Activated B cell treated with CpG ODN at 0.5 μM for 24 hours (primary cell): ENCODE measurements around the gene RPAP2. TPM values are rescaled to one million over a fixed set of nuclear protein-coding genes. Genes with fewer than 3 reads are reported as not detected.
"Not testable (repeated sequence)": the region's sequence is repeated elsewhere in the genome, so short reads cannot be mapped to it uniquely, and the experiment has no call there.

Experiments
- ATAC-seq: fragments of 200-7000 bp; cut with Tn5 transposase; one replicate; pipeline ENCODE4 v1.10.0; 2021; ENCODE audit warnings: low read depth, mild to moderate bottlenecking, moderate library complexity
- CTCF ChIA-PET: fragments of 350-600 bp; sonication (Branson Sonifier 250); formaldehyde crosslinking; loops from one replicate; lab custom pipeline; 2021; ENCODE audit warnings: antibody characterized with exemption; lab: Charles Lee
- POLR2A ChIA-PET: fragments of 350-600 bp; sonication (Branson Sonifier 250); formaldehyde crosslinking; loops from one replicate; lab custom pipeline; 2021; ENCODE audit warnings: antibody characterized with exemption; lab: Charles Lee
- DNase-seq: peaks from one replicate; pipeline ENCODE4 v3.0.0; 2022
- H3K27ac Mint-ChIP-seq: one replicate; pipeline ENCODE4 v1.8.0; 2020; ENCODE audit warnings: mixed read lengths
- H3K27me3 Mint-ChIP-seq: one replicate; pipeline ENCODE4 v1.8.0; 2021; ENCODE audit warnings: mixed read lengths
- H3K36me3 Mint-ChIP-seq: one replicate; pipeline ENCODE4 v1.8.0; 2021; ENCODE audit warnings: low read depth, mixed read lengths
- H3K4me1 Mint-ChIP-seq: one replicate; pipeline ENCODE4 v1.8.0; 2021; ENCODE audit warnings: mixed read lengths
- H3K4me3 Mint-ChIP-seq: one replicate; pipeline ENCODE4 v1.8.0; 2020; ENCODE audit warnings: mild to moderate bottlenecking, mixed read lengths
- H3K9me3 Mint-ChIP-seq: one replicate; pipeline ENCODE4 v1.8.0; 2020; ENCODE audit warnings: mixed read lengths
- CTCF ChIP-seq: fragments of 200-600 bp; IDR thresholded peaks from one replicate; pipeline ENCODE4 v1.8.0; 2022; ENCODE audit warnings: antibody characterized with exemption, mild to moderate bottlenecking
- intact Hi-C: fragments of 100-400 bp; cut with micrococcal nuclease; formaldehyde crosslinking; loops from one replicate; pipeline ENCODE4 v1.15.1; 2024
- total RNA-seq: library from RNA; stranded (reverse); gene quantifications from 2 replicates; pipeline ENCODE4 v1.2.3, GENCODE V29; 2022

The RPAP2 gene
- total RNA-seq, 1 donor from 2014 or later, result 31.7 TPM

GRCh38 chr1:92352856-92353255 is 54.0 kb downstream of the RPAP2 start:
- Mint-ChIP-seq H3K4me1 (no peaks in the 10 kb centered on the region), H3K27me3 (no peaks in the 10 kb centered on the region), H3K36me3 (peaks cover 48% of the 10 kb centered on the region), H3K4me3 (no peak overlapping the region), H3K27ac (no peak overlapping the region), H3K9me3 (peaks cover 6% of the 10 kb centered on the region)
- ChIA-PET CTCF (no interaction called here), POLR2A (no interaction called here)
- no peak for TF ChIP-seq CTCF
- no peak for DNase-seq
- intact Hi-C loops, result no loop called here
- no peak for ATAC-seq

GRCh38 chr1:92354259-92354658 is 55.4 kb downstream of the RPAP2 start:
- Mint-ChIP-seq H3K4me1 (no peaks in the 10 kb centered on the region), H3K27ac (no peak overlapping the region), H3K27me3 (no peaks in the 10 kb centered on the region), H3K9me3 (peaks cover 6% of the 10 kb centered on the region), H3K36me3 (peaks cover 49% of the 10 kb centered on the region), H3K4me3 (no peak overlapping the region)
- ChIA-PET CTCF (no interaction called here), POLR2A (no interaction called here)
- no peak for DNase-seq
- intact Hi-C loops, result no loop called here
- ATAC-seq, result no peak
- no peak for TF ChIP-seq CTCF

GRCh38 chr1:92356956-92357355 is 58.1 kb downstream of the RPAP2 start:
- CTCF ChIA-PET, result no interaction called here
- peaks cover 3% of the 10 kb centered on the region for H3K9me3 Mint-ChIP-seq
- H3K27me3 Mint-ChIP-seq, result no peaks in the 10 kb centered on the region
- H3K4me1 Mint-ChIP-seq, result no peaks in the 10 kb centered on the region
- H3K4me3 Mint-ChIP-seq, result no peak overlapping the region
- DNase-seq (no peak), ATAC-seq (no peak)
- H3K36me3 Mint-ChIP-seq, result peaks cover 55% of the 10 kb centered on the region
- no peak for TF ChIP-seq CTCF
- POLR2A ChIA-PET, result no interaction called here
- intact Hi-C loops, result no loop called here
- H3K27ac Mint-ChIP-seq, result no peak overlapping the region

GRCh38 chr1:92359382-92359781 is 60.5 kb downstream of the RPAP2 start:
- H3K9me3 Mint-ChIP-seq, POLR2A ChIA-PET, H3K27me3 Mint-ChIP-seq, DNase-seq, H3K27ac Mint-ChIP-seq, H3K4me3 Mint-ChIP-seq, CTCF ChIA-PET, intact Hi-C loops, H3K4me1 Mint-ChIP-seq, ATAC-seq: not testable (repeated sequence)
- peaks cover 42% of the 10 kb centered on the region for H3K36me3 Mint-ChIP-seq

GRCh38 chr1:92359986-92360385 is 61.1 kb downstream of the RPAP2 start:
- DNase-seq (no peak), ATAC-seq (no peak)
- ChIA-PET POLR2A (no interaction called here), CTCF (no interaction called here)
- H3K4me3 Mint-ChIP-seq, result no peak overlapping the region
- intact Hi-C loops, result no loop called here
- H3K27ac Mint-ChIP-seq, result no peak overlapping the region
- peaks cover 48% of the 10 kb centered on the region for H3K36me3 Mint-ChIP-seq
- H3K9me3 Mint-ChIP-seq, result no peaks in the 10 kb centered on the region
- TF ChIP-seq CTCF, result no peak
- H3K4me1 Mint-ChIP-seq, result no peaks in the 10 kb centered on the region
- no peaks in the 10 kb centered on the region for H3K27me3 Mint-ChIP-seq

GRCh38 chr1:92362970-92363369 is 64.1 kb downstream of the RPAP2 start:
- no peak for ATAC-seq
- intact Hi-C loops, result no loop called here

More at GRCh38 chr1:92362970-92363369, 64.1 kb downstream of the RPAP2 start:
- Mint-ChIP-seq H3K36me3 (peaks cover 40% of the 10 kb centered on the region), H3K27me3 (no peaks in the 10 kb centered on the region), H3K4me1 (no peaks in the 10 kb centered on the region), H3K4me3 (no peak overlapping the region), H3K27ac (no peak overlapping the region), H3K9me3 (no peaks in the 10 kb centered on the region)
- POLR2A ChIA-PET, result no interaction called here
- no peak for DNase-seq
- TF ChIP-seq CTCF, result no peak
- CTCF ChIA-PET, result no interaction called here
